Stimulated activated naive CD4-positive, alpha-beta T cell treated with Interleukin-2 at 50 U/mL for 16 hours (primary cell): Measurements from ENCODE around the gene NF1.
A peak's percentile ranks its signal among the peaks of the same experiment; 100 is the strongest.

Source experiments
- DNase-seq: peaks from one replicate; lab custom pipeline; 2025; lab: John Stamatoyannopoulos, UW

The NF1 gene

DNA sequence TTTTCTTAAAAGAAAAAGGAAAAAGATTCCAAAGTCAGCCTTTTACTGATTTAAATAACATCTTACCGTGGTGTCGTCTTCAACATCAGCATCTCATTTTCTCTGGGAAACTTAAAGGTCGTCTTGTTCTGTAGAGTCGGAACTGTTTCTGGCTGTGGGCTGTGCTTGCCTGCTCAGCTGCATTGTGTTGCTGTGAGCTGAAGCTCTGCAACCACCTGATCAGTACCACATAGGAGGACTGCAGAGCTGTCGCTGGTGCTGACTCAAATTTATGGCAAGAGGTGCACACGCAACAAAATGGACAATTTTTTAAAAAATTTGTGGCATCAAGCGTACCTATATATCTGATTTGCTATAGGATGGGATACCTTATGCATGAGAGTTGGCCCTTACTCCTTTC, 202.3 kb downstream of the NF1 start, which contains the start of gene OMG:
Gene OMG (minus strand): TSS at position 150 of the 400 bp plus-strand sequence. CDS start 908 bp downstream, outside the sequence.
- DNase-seq: no peak

GRCh38 chr17:31299624-31300023, 204.8 kb downstream of the NF1 start:
- DNase-seq: no peak

DNA sequence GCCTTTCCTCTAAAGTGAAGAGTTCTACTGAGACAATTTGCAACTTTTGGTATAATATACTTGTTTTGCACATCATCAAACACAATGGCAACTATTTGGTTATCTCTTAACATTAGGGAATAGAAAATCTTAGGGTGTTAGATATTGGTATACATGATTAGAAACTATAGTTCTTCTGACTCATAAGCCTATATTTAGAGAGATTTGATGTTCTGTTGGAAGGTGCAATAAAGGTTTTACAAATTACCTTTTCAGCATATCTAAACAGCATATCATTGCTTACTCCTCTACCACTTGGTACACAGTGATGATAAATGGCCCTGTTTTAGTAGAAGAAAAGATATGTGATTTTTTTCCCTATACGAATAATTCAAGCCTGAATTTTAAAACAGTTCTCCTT, 212.9 kb downstream of the NF1 start:
- DNase-seq: no peak

GRCh38 chr17:31308372-31309334, 213.9 kb downstream of the NF1 start:
- no peak for DNase-seq

DNA sequence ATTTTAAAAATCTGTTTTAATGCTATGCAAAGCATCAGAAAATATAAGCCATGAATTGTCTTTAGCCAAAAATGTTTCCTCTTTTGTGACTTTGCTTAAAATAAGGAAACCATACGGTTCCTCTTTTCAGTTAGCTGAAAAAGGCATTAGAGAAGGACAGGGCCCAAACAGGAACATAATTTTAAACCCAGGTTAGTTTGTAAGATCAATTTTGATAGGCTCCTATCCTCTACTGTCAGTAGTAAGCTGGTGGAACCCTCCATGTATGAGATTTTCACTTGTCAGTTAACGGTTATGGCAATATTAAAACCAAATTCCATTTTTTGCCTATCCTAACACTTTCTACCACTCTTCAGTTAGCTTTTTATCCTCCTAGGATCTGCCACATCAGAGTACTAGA, 214.8 kb downstream of the NF1 start:
- DNase-seq: no peak

DNA sequence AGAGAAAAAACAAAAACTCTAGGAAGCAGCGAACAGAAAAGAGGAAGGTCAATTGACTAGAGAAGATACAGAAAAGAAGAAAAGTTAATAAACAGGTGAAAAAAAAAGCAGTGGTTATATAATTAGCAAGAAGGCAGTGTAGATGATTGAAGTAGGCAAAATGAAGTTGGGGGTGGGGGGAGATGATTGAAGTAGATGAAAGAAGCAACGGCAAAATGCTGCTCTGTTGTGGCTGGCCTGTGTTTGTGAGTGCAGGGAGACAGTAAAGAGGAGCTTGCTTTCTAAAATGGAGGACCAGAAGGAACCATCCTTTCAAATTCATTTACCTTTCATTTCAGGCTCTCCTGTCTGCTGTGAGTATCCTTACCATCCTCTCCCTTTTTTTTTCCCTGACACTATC, 215.5 kb downstream of the NF1 start:
- DNase-seq: peak; percentile 22

DNA sequence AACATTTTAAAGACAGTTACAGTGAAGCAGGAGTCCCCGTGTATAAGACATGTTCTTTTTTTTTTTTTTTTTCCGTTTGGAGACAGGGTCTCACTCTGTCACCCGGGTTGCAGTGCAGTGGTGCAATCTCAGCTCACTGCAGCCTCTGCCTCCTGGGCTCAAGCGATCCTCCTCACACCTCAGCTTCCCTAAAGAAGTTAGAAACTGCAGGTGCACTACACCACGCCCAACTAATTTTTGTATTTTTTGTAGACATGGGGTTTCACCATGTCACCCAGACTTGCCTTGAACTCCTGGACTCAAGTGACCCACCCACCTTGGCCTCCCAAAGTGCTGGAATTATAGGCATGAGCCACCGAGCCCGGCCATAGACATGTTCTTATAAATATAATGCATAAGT, 216.1 kb downstream of the NF1 start:
- no peak for DNase-seq

DNA sequence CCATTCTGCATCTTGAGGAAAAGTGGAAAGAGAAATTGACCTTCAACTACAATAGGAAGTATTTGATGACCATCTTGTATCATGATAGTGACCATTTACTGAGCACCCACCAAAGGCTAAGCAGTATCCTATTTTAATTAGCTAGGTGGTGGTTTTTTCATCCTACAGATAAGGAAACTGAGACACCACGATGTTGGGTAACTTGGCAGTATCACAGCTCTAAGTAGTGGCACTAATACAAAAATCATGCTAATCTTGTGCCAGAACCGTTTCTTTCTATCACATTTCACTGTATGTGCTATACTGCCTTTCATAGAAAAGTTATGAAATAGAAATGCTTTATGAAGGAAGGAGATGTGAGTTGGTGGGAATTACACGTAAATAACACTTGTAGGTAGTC, 216.7 kb downstream of the NF1 start:
- DNase-seq: no peak

- peak; percentile 15 for DNase-seq
Measured at GRCh38 chr17:31312223-31312622, 217.4 kb downstream of the NF1 start.

DNA sequence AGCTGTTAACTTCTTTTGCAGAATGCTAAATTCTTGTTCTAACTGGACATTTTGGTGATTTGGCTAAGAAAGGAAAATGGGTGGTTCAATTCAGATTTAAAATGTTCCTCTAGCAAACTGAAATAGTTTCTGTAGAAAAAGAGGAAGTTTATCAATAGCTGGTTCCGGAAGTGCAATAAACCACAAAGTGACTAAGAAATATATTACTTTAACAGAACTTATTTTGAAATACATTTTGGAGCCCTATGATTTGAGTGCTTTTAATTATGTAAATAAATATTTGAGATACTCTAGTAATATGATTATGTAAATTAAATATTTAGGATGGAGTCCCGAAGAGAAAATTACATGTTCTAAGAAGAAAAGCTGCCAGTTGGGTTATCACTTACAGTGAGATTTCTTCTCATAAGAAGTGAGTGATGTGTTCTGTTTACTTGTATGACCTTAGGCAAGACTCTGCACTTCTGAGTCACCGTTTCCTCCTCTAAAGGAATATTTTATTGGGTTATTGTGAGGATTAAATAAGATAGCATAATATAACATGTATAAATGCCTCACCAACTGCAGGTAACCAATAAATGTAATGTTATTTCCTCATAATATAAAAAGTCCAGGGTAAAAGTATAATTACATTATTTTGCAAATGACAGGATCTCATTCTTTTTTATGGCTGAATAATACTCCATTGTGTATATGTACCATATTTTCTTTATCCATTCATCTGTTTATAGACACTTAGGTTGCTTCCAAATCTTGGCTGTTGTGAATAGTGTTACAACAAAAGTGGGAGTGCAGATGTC, 219.4 kb downstream of the NF1 start, which contains the start of gene EVI2B:
Gene EVI2B (minus strand): TSS at position 73 of the 800 bp plus-strand sequence. CDS start 8,445 bp downstream, outside the sequence.
- no peak for DNase-seq

DNA sequence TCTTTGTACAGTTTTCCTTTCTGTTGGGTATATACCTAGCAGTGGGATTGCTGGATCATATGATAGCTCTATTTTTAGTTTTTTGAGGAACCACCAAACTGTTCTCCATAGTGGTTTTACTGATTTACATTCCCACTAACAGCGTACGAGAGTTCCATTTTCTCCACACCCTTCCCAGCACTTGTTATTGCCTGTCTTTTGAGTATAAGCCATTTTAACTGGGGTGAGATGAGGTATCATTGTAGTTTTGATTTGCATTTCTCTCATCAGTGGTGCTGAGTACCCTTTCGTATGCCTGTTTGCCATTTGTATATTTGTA, 220.0 kb downstream of the NF1 start:
- DNase-seq: no peak

- peak; percentile 47 for DNase-seq
Measured at GRCh38 chr17:31318298-31318801, 223.6 kb downstream of the NF1 start.

DNA sequence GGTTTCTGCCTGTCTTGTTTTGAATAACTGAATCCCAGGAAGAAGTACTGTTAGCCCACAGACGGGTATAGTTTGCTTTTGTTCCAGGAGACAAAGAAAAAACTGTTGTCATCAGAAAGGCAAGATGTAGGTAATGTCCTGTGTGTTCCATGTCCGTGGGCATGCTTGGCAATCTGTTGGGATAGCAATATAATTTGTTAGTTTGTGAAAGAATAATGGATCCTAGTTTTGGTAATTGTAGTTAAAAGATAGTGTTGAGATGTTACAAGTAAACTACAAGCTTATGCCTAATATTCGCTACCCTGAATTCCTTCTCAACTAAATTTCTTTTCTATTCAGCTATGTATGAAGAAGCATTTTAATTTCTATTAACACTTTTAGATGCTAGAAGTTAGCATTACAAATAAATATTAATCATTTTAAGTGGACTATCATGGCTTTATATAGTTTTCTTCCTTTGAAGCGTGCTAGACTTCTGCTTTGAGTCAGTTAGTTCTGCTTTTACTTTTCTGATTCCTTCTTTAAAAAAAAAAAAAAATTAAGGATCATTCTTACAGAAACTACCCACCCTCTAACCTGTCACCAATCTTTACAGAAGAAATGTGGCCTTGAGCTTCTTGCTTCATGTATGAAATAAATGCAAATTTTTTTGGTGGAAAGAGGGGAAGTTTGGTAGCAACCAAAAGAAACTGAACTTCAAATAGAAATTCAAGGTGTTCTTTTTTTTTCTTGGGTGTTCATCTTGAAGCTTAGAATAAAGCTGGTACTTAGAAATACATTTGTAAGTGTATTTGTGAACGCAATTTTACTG, 224.3 kb downstream of the NF1 start:
- no peak for DNase-seq

GRCh38 chr17:31320241-31320640, 225.5 kb downstream of the NF1 start:
- DNase-seq: no peak

GRCh38 chr17:31320791-31321190, 226.0 kb downstream of the NF1 start:
- DNase-seq: no peak

DNA sequence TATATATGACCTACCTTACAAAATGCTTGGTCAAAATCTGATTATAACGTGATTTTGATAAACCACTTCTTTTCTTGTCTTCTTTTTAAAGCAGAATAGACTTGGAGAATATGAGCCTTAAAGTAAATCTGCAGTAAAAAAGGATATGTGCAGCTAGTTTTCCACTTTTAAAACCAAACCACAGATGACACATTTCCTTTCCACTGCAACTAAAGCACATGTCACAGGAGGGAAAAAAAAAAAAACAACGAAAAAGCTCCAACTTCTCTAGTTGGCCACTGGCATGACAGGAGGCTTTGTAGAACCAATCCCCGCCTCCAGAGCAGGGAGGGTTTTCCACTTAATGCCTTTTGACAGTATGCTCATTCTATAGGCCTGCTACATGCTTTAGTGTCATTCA, 226.7 kb downstream of the NF1 start, which contains the start of gene EVI2A:
Gene EVI2A (minus strand): TSS at position 142 of the 400 bp plus-strand sequence. CDS start 2,609 bp downstream, outside the sequence.
- DNase-seq: peak; percentile 78

DNA sequence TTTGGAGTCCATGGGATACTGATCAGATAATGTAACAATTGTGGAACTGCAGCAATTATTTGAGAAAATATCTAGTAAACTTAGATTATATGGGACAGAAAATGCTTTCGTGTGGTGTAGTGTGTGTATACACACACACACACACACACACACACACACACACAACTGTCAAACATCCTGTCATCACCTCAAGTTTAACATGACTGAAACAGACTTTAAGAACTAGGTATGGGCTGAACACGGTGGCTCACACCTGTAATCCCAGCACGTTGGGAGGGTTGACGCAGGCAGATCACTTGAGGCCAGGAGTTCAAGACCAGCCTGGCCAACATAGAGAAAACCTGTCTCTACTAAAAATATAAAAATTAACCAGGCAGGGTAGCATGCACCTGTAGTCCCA, 227.2 kb downstream of the NF1 start:
- no peak for DNase-seq

GRCh38 chr17:31323551-31323950, 228.8 kb downstream of the NF1 start:
- no peak for DNase-seq

DNA sequence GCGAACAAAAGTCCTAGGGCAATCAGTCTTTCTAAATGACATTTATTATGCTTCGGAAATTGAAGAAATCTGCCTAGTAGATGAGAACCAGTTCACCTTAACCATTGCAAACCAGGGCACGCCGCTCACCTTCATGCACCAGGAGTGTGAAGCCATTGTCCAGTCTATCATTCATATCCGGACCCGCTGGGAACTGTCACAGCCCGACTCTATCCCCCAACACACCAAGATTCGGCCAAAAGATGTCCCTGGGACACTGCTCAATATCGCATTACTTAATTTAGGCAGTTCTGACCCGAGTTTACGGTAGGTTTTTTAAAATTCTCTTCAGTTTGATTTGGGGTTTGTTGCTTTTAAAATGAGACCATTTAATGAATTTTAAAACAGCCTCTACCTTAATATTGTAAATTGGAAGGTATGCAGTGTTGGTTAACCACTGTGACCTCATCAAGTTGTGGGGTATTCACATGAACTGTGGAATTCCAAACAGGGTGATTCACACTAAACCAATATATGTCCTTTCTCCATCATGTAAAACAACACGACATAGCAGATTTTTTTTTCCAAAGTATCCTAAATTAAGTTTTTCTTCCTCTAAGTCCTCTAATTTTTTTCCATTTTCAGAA, 232.9 kb downstream of the NF1 start:
- DNase-seq: no peak

GRCh38 chr17:31328160-31328535, 233.4 kb downstream of the NF1 start:
- no peak for DNase-seq

DNA sequence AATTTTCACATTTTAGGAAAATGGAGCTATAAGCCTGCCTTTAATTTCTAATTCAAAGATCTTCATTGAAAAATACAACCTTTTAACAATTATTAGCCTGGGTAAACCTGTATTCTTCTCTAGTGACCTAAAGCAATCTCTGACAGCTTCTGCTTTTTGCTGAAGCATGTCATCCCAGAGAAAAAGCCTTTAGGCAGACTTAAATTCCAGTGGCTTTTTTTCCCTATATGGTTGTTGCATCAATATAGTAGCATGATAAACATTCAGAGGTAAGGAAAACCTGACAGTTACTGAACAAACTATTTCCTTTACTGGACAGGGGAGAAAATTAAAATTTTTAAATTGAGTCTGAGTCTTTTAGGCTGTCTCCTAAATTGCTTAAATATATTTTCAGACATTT, 234.4 kb downstream of the NF1 start:
- no peak for DNase-seq
